ENCODE results near the gene CDH26.

Gene CDH26

GRCh38 chr20:59958123-59958522 is at the start of gene CDH26:
Gene CDH26 (plus strand): TSS chr20:59958423. CDS start chr20:59958727, 304 bp downstream.
- no peaks in the 10 kb centered on the region for H3K4me1 Mint-ChIP-seq
- no peak within 1 kb of the TSS for H3K4me3 Mint-ChIP-seq
- no peak within 1 kb of the TSS for H3K27ac Mint-ChIP-seq
- H3K9me3 Mint-ChIP-seq: no peaks in the 10 kb centered on the region
- no peaks in the 10 kb centered on the region for H3K36me3 Mint-ChIP-seq (ENCODE audit: low read depth)
- TF ChIP-seq CTCF (IDR thresholded peaks at IDR 0.05; ENCODE audit: unreplicated experiment in 3 of 3): no peak
- peaks cover 18% of the 10 kb centered on the region for H3K27me3 Mint-ChIP-seq (ENCODE audit: low read depth)

GRCh38 chr20:59908855-59909254 is 49.4 kb upstream of the CDH26 start:
- TF ChIP-seq CTCF (IDR thresholded peaks at IDR 0.05; ENCODE audit: unreplicated experiment in 3 of 3): no peak
- H3K4me3 Mint-ChIP-seq: no peak overlapping the region
- no peaks in the 10 kb centered on the region for H3K9me3 Mint-ChIP-seq
- peaks cover 6% of the 10 kb centered on the region for H3K4me1 Mint-ChIP-seq
- H3K27me3 Mint-ChIP-seq (ENCODE audit: low read depth): peaks cover 5% of the 10 kb centered on the region
- H3K36me3 Mint-ChIP-seq (ENCODE audit: low read depth): no peaks in the 10 kb centered on the region
- H3K27ac Mint-ChIP-seq: no peak overlapping the region

GRCh38 chr20:59911041-59911440 is 47.2 kb upstream of the CDH26 start:
- H3K36me3 Mint-ChIP-seq (ENCODE audit: low read depth): no peaks in the 10 kb centered on the region
- H3K27ac Mint-ChIP-seq: no peak overlapping the region
- peaks cover 4% of the 10 kb centered on the region for H3K4me1 Mint-ChIP-seq
- TF ChIP-seq CTCF (IDR thresholded peaks at IDR 0.05; ENCODE audit: unreplicated experiment in 3 of 3): no peak
- H3K27me3 Mint-ChIP-seq (ENCODE audit: low read depth): peaks cover 5% of the 10 kb centered on the region
- H3K9me3 Mint-ChIP-seq: no peaks in the 10 kb centered on the region
- no peak overlapping the region for H3K4me3 Mint-ChIP-seq

GRCh38 chr20:59912609-59913008 is 45.6 kb upstream of the CDH26 start:
- peaks cover 5% of the 10 kb centered on the region for H3K27me3 Mint-ChIP-seq (ENCODE audit: low read depth)
- H3K36me3 Mint-ChIP-seq (ENCODE audit: low read depth): no peaks in the 10 kb centered on the region
- H3K4me1 Mint-ChIP-seq: peaks cover 4% of the 10 kb centered on the region
- TF ChIP-seq CTCF (IDR thresholded peaks at IDR 0.05; ENCODE audit: unreplicated experiment in 3 of 3): no peak
- H3K27ac Mint-ChIP-seq: no peak overlapping the region
- H3K4me3 Mint-ChIP-seq: no peak overlapping the region
- H3K9me3 Mint-ChIP-seq: no peaks in the 10 kb centered on the region

GRCh38 chr20:59920944-59921343 is 37.3 kb upstream of the CDH26 start:
- Mint-ChIP-seq H3K27ac (no peak overlapping the region), H3K36me3 (ENCODE audit: low read depth) (no peaks in the 10 kb centered on the region), H3K9me3 (no peaks in the 10 kb centered on the region), H3K4me3 (no peak overlapping the region), H3K4me1 (peaks cover 12% of the 10 kb centered on the region), H3K27me3 (ENCODE audit: low read depth) (no peaks in the 10 kb centered on the region)
- TF ChIP-seq CTCF (IDR thresholded peaks at IDR 0.05; ENCODE audit: unreplicated experiment in 3 of 3): no peak

- no peak for TF ChIP-seq CTCF (IDR thresholded peaks at IDR 0.05; ENCODE audit: unreplicated experiment in 3 of 3)
- H3K9me3 Mint-ChIP-seq: no peaks in the 10 kb centered on the region
- no peaks in the 10 kb centered on the region for H3K27me3 Mint-ChIP-seq (ENCODE audit: low read depth)
- H3K4me1 Mint-ChIP-seq: peaks cover 16% of the 10 kb centered on the region
- H3K36me3 Mint-ChIP-seq (ENCODE audit: low read depth): no peaks in the 10 kb centered on the region
- peak overlapping the region in 1 of 3 experiments; percentile 48 for H3K27ac Mint-ChIP-seq
- no peak overlapping the region for H3K4me3 Mint-ChIP-seq
Measured at GRCh38 chr20:59923514-59923913, 34.7 kb upstream of the CDH26 start.

All from nephron (organoid).